Muscle layer of duodenum (tissue), 2 donors: Measurements from ENCODE around the gene HRH1.

Source experiments
- H3K27ac ChIP-seq: one replicate; pipeline ENCODE4 v1.7.0; 2013; ENCODE audit warnings: mild to moderate bottlenecking, low read length
- H3K27me3 ChIP-seq: one replicate; pipeline ENCODE4 v1.7.0; 2013; ENCODE audit warnings: low read depth, mild to moderate bottlenecking, control low read depth, low read length
- H3K36me3 ChIP-seq, 2 donors: one replicate each; pipeline ENCODE4 v1.7.0; 2013; ENCODE audit warnings: low read length in 2 of 2, control low read depth in 1 of 2, mild to moderate bottlenecking in 1 of 2; ENCODE audit not compliant: insufficient read depth in 2 of 2, control insufficient read depth in 1 of 2
- H3K4me1 ChIP-seq, 2 donors: one replicate each; pipeline ENCODE4 v1.7.0; 2013; ENCODE audit warnings: low read length in 2 of 2, mild to moderate bottlenecking in 2 of 2, control low read depth in 1 of 2, moderate library complexity in 1 of 2; ENCODE audit not compliant: insufficient read depth in 2 of 2, control insufficient read depth in 1 of 2
- H3K4me3 ChIP-seq, 2 donors: one replicate each; pipeline ENCODE4 v1.7.0; 2013; ENCODE audit warnings: low read length in 2 of 2, low read depth in 1 of 2, mild to moderate bottlenecking in 1 of 2
- H3K9me3 ChIP-seq, 2 donors: one replicate each; pipeline ENCODE4 v1.7.0; 2013; ENCODE audit warnings: low read length in 2 of 2, control low read depth in 1 of 2, mild to moderate bottlenecking in 1 of 2; ENCODE audit not compliant: control insufficient read depth in 1 of 2
- donor health status: healthy.

The HRH1 gene

DNA sequence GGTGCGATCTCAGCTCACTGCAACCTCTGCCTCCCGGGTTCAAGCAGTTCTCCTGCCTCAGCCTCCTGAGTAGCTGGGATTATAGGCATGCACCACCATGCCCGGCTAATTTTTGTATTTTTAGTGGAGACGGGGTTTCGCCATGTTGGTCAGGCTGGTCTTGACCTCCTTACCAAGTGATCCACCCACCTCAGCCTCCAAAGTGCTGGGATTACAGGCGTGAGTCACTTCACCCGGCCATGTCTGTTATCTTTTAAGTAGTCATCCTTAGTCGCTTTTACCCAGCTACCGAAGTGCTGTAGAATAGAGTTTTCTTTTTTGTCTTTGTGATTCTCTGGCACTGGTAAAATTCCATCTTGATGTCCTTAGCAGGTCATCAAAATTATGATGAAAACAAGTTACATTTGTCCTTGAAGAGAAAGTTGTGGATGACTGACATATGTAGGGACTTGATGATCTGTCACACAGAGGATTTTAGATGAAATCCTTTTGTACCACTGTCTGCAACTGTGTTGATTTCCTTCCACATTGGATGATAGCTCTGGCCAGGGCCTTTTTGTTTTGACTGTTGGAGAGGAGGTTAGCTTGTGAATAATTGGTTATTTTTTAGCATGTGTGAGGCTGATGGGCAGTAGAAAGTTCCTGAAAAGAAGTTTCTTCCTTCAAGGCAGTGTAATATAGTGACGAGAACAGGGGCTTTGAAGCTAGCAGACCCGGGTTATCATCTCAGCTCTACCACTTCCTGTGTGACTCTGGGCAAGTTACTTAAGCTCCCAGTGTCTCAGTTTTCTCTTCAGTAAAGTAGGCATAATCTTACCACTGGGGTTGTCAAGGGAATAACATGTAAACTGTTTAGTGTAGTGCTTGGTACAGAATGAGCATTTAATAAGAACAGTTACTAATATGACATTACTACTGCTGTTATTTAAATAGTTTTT is 136.7 kb downstream of the HRH1 start:
- H3K27me3 ChIP-seq: no peaks in the 10 kb centered on the region
- peak overlapping the region; percentile 9 for H3K27ac ChIP-seq
- peaks cover 13 to 27% of the 10 kb centered on the region in 2 donors for H3K4me1 ChIP-seq
- H3K4me3 ChIP-seq: no peak overlapping the region
- H3K36me3 ChIP-seq: peaks cover 0 to 5% of the 10 kb centered on the region in 2 donors
- no peaks in the 10 kb centered on the region for H3K9me3 ChIP-seq

- Histone ChIP-seq H3K27me3 (no peaks in the 10 kb centered on the region), H3K27ac (no peak overlapping the region), H3K4me1 (peaks cover 13 to 27% of the 10 kb centered on the region in 2 donors), H3K9me3 (no peaks in the 10 kb centered on the region), H3K4me3 (no peak overlapping the region), H3K36me3 (peaks cover 0 to 6% of the 10 kb centered on the region in 2 donors)
Measured at GRCh38 chr3:11291808-11292207, 137.5 kb downstream of the HRH1 start.

- no peaks in the 10 kb centered on the region for H3K27me3 ChIP-seq
- H3K27ac ChIP-seq: no peak overlapping the region
- H3K4me3 ChIP-seq: no peak overlapping the region
- peaks cover 13 to 35% of the 10 kb centered on the region in 2 donors for H3K36me3 ChIP-seq
- H3K4me1 ChIP-seq: no peaks in the 10 kb centered on the region
- no peaks in the 10 kb centered on the region for H3K9me3 ChIP-seq
Measured at GRCh38 chr3:11297126-11297525, 142.8 kb downstream of the HRH1 start.

- H3K4me1 ChIP-seq: no peaks in the 10 kb centered on the region
- H3K4me3 ChIP-seq: no peak overlapping the region
- H3K36me3 ChIP-seq: peaks cover 22 to 53% of the 10 kb centered on the region in 2 donors
- H3K27ac ChIP-seq: no peak overlapping the region
- H3K9me3 ChIP-seq: no peaks in the 10 kb centered on the region
- H3K27me3 ChIP-seq: no peaks in the 10 kb centered on the region
Measured at GRCh38 chr3:11300970-11301369, 146.7 kb downstream of the HRH1 start.

DNA sequence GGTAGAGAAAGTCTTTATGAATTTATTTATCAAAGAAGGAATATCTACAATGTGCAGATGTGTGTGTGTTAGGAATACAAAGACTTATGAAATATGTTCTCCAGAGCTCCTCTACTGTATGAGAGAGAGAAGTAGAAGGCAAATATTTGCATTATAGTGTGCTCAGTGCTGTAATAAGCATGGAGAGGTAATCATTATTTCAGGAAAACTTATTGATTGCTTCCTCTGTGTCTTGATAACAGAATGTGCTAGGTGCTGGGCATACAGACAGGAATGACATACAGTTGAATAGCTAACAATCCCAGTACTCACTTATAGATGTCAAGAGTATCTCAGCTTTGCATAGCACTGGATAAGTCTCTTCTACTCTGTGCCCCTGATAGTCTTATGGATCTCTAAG is 148.2 kb downstream of the HRH1 start:
- Histone ChIP-seq H3K4me1 (peaks cover 0 to 8% of the 10 kb centered on the region in 2 donors), H3K27me3 (no peaks in the 10 kb centered on the region), H3K36me3 (peaks cover 34 to 56% of the 10 kb centered on the region in 2 donors), H3K9me3 (no peaks in the 10 kb centered on the region), H3K27ac (no peak overlapping the region), H3K4me3 (no peak overlapping the region)

DNA sequence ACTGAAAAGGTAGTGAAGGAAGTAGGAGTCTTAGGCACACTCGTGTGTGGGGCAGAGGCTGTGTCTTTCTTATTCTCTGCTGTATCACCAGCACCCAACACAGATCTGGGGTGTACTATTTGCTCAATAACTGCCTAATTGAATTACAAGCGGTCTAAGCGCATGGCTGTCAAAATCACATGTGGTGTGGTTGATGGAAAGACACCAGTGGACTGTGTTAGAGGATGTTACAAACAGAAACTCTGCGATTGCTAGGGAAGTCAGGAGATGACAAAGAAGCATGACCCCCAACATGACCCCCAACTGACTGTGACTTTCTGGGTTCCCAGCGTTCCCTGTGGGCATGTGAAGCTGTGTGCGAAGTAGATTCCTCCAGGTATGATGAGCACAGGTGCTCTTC is 149.9 kb downstream of the HRH1 start:
- Histone ChIP-seq H3K4me1 (peaks cover 0 to 9% of the 10 kb centered on the region in 2 donors), H3K9me3 (no peaks in the 10 kb centered on the region), H3K36me3 (peaks cover 43 to 67% of the 10 kb centered on the region in 2 donors), H3K27ac (no peak overlapping the region), H3K27me3 (no peaks in the 10 kb centered on the region), H3K4me3 (no peak overlapping the region)

DNA sequence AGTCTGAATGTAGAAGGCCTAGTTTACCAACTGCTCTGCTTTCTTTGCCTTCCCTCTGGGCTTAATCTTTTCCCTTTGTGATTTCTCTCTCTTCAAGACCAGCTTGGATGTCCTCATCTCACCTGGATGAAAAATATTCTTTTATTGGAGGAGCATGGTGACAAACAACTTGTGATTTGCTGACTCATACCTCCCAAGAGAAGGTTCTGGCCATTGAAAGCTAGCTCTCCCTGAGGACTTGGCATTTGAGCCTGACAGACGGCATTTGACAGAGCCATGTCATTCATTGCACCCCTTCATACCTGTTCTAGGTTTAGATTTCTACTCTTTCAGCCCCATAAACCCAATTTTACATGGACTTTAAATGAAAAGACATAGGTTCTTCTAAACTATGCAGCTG is 151.2 kb downstream of the HRH1 start:
- Histone ChIP-seq H3K4me1 (peaks cover 0 to 9% of the 10 kb centered on the region in 2 donors), H3K9me3 (no peaks in the 10 kb centered on the region), H3K4me3 (no peak overlapping the region), H3K27ac (no peak overlapping the region), H3K36me3 (peaks cover 47 to 67% of the 10 kb centered on the region in 2 donors), H3K27me3 (no peaks in the 10 kb centered on the region)

DNA sequence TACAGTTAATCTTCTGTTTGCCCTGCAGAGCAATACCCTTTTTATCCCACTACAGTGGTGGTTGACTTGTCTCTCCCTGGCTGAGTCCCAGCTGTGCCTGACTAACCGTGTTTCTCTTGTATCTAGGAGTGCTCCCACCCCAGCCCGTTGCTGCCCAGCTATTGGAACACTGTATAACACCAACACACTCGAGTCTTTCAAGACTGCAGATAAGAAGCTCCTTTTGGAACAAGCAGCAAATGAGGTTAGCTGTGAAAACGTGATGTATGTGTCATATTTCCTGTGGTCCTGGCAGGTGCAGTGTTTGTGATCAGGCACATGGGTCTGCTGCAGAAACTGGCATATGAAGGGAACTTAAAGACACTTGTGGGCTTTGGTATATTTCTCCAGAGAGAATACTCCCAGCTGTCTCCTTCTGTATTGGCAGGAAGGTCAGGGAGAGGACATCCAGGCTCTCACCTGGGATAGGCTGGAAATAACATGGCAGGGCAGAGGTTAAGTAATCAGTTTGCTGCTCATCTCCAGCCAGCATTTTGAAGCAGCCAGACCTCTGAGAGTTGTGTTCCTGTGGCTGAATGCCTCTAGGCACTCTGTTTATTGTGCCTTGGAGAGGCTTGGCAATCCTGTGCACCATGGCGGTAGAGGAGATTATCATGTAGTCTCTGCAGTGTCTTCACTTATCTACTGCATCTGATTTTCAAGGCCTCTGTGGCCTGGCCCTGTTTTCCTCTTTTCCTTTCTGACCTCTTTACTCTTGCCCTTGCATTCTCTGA is 152.7 kb downstream of the HRH1 start:
- Histone ChIP-seq H3K4me1 (peaks cover 0 to 9% of the 10 kb centered on the region in 2 donors), H3K9me3 (no peaks in the 10 kb centered on the region), H3K36me3 (peaks cover 52 to 56% of the 10 kb centered on the region in 2 donors), H3K27ac (peak overlapping the region; percentile 4), H3K4me3 (no peak overlapping the region), H3K27me3 (no peaks in the 10 kb centered on the region)

GRCh38 chr3:11307830-11308432 is 153.6 kb downstream of the HRH1 start:
- Histone ChIP-seq H3K4me1 (peaks cover 0 to 9% of the 10 kb centered on the region in 2 donors), H3K4me3 (no peak overlapping the region), H3K27ac (peak overlapping the region; percentile 42), H3K9me3 (no peaks in the 10 kb centered on the region), H3K36me3 (peaks cover 56 to 64% of the 10 kb centered on the region in 2 donors), H3K27me3 (no peaks in the 10 kb centered on the region)

DNA sequence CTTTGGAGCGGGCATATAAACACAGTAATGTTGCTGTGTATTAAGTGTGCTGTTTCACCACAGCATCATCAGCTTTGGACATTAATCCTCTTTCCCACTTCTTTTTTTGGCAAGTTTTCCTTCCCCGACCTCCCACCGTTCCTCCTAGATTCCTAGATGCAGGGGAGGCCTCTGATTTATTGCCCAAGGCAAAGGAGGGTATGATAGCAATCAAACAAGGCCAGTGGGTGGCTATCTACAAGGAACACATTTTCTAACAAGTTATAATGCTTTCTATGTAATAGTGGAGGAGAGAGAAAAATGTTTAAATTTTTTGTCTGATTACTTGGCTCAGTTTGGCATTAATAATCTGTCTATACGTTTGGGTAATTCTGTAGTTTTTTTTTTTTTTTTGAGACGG is 156.0 kb downstream of the HRH1 start:
- peaks cover 0 to 9% of the 10 kb centered on the region in 2 donors for H3K4me1 ChIP-seq
- H3K27ac ChIP-seq: no peak overlapping the region
- no peaks in the 10 kb centered on the region for H3K9me3 ChIP-seq
- peaks cover 56 to 67% of the 10 kb centered on the region in 2 donors for H3K36me3 ChIP-seq
- no peaks in the 10 kb centered on the region for H3K27me3 ChIP-seq
- H3K4me3 ChIP-seq: no peak overlapping the region

GRCh38 chr3:11312166-11312565 is 157.9 kb downstream of the HRH1 start:
- H3K9me3 ChIP-seq: no peaks in the 10 kb centered on the region
- peaks cover 55 to 70% of the 10 kb centered on the region in 2 donors for H3K36me3 ChIP-seq
- no peaks in the 10 kb centered on the region for H3K27me3 ChIP-seq

More at GRCh38 chr3:11312166-11312565, 157.9 kb downstream of the HRH1 start:
- Histone ChIP-seq H3K4me1 (peaks cover 0 to 3% of the 10 kb centered on the region in 2 donors), H3K4me3 (no peak overlapping the region), H3K27ac (no peak overlapping the region)
